Vagina (tissue), 2 donors: Measurements from ENCODE around the gene STK39. TPM values are rescaled to one million over a fixed set of nuclear protein-coding genes. Genes with fewer than 3 reads are reported as not detected.

ENCODE experiments used
- DNase-seq, 2 donors: peaks; one replicate each; pipeline ENCODE4 v3.0.0-alpha.2; 2017; ENCODE audit errors: extremely low spot score in 2 of 2
- H3K27ac ChIP-seq: fragments of 200-600 bp; sonication (generic); one replicate; pipeline ENCODE4 v1.5.1; 2019
- H3K27me3 ChIP-seq: fragments of 200-600 bp; sonication (generic); one replicate; pipeline ENCODE4 v1.5.1; 2019
- H3K36me3 ChIP-seq, 2 donors: fragments of 200-600 bp; sonication (generic); one replicate each; pipeline ENCODE4 v1.5.1; 2017 to 2019
- H3K4me1 ChIP-seq: fragments of 200-600 bp; sonication (generic); one replicate; pipeline ENCODE4 v1.5.1; 2019
- H3K4me3 ChIP-seq, 2 donors: fragments of 200-600 bp; sonication (generic); 1 replicate in 1 of 2; 2 replicates in 1 of 2; pipeline ENCODE4 v1.5.1; 2016 to 2019
- H3K9me3 ChIP-seq: fragments of 200-600 bp; sonication (generic); one replicate; pipeline ENCODE4 v1.5.1; 2019
- CTCF ChIP-seq, 3 experiments: fragments of 450-650 bp in 2 of 3; fragments of 200-600 bp in 1 of 3; sonication (generic) in 1 of 3; IDR thresholded peaks; one replicate each; pipeline ENCODE4 v1.5.1; 2017 to 2019; ENCODE audit warnings: antibody characterized with exemption in 3 of 3, mild to moderate bottlenecking in 2 of 3, moderate library complexity in 2 of 3
- POLR2A ChIP-seq, 2 donors: fragments of 450-650 bp; IDR thresholded peaks; one replicate each; pipeline ENCODE4 v1.6.1; 2017; ENCODE audit warnings: antibody characterized with exemption in 2 of 2, mild to moderate bottlenecking in 2 of 2, moderate library complexity in 2 of 2
- POLR2AphosphoS5 ChIP-seq, 2 donors: sonication (generic); formaldehyde crosslinking; IDR thresholded peaks; one replicate each; pipeline ENCODE4 v1.9.0; 2017; ENCODE audit warnings: antibody characterized with exemption in 2 of 2, mild to moderate bottlenecking in 2 of 2, low read depth in 1 of 2; ENCODE audit not compliant: insufficient read depth in 1 of 2
- intact Hi-C: fragments of 100-400 bp; cut with DNase I; formaldehyde crosslinking; loops from one replicate; pipeline ENCODE4 v1.15.1; 2023
- total RNA-seq: library from RNA; depleted of rRNA; stranded (reverse); fragments of >200 nt; gene quantifications from one replicate; pipeline ENCODE4 v1.2.3, GENCODE V29; 2016

STK39 gene
- total RNA-seq, 1 donor from 2014 or later = 15.5 TPM

- no peak for DNase-seq
- peaks cover 0 to 5% of the 10 kb centered on the region in 2 donors for H3K36me3 ChIP-seq
- no peaks in the 10 kb centered on the region for H3K27me3 ChIP-seq
- H3K4me1 ChIP-seq = no peaks in the 10 kb centered on the region
- H3K9me3 ChIP-seq = no peaks in the 10 kb centered on the region
- TF ChIP-seq POLR2A (IDR thresholded peaks at IDR 0.05) (no peak), POLR2AphosphoS5 (IDR thresholded peaks at IDR 0.05; ENCODE audit: insufficient read depth in 1 of 2, low read depth in 1 of 2) (no peak), CTCF (IDR thresholded peaks at IDR 0.05) (no peak)
- no peak overlapping the region for H3K4me3 ChIP-seq
- H3K27ac ChIP-seq = no peak overlapping the region
- intact Hi-C loops = no loop called here
These were observed 106.5 kb downstream of the STK39 start for GRCh38 chr2:168140892-168141291.

- Histone ChIP-seq H3K36me3 (peaks cover 0 to 5% of the 10 kb centered on the region in 2 donors), H3K4me3 (no peak overlapping the region), H3K9me3 (no peaks in the 10 kb centered on the region), H3K27me3 (no peaks in the 10 kb centered on the region), H3K27ac (no peak overlapping the region), H3K4me1 (no peaks in the 10 kb centered on the region)
- TF ChIP-seq CTCF (IDR thresholded peaks at IDR 0.05) (no peak), POLR2A (IDR thresholded peaks at IDR 0.05) (no peak), POLR2AphosphoS5 (IDR thresholded peaks at IDR 0.05; ENCODE audit: insufficient read depth in 1 of 2, low read depth in 1 of 2) (no peak)
- intact Hi-C loops = no loop called here
- no peak for DNase-seq
These were observed 107.5 kb downstream of the STK39 start for GRCh38 chr2:168139852-168140251.

- intact Hi-C loops = no loop called here
- TF ChIP-seq POLR2AphosphoS5 (IDR thresholded peaks at IDR 0.05; ENCODE audit: insufficient read depth in 1 of 2, low read depth in 1 of 2) (no peak), POLR2A (IDR thresholded peaks at IDR 0.05) (no peak), CTCF (IDR thresholded peaks at IDR 0.05) (no peak)
- Histone ChIP-seq H3K9me3 (no peaks in the 10 kb centered on the region), H3K27me3 (no peaks in the 10 kb centered on the region), H3K27ac (no peak overlapping the region), H3K36me3 (no peaks in the 10 kb centered on the region), H3K4me1 (no peaks in the 10 kb centered on the region), H3K4me3 (no peak overlapping the region)
- no peak for DNase-seq
These were observed 108.5 kb downstream of the STK39 start for GRCh38 chr2:168138901-168139300.

GRCh38 chr2:168138374-168138773, 109.0 kb downstream of the STK39 start:
- no peaks in the 10 kb centered on the region for H3K27me3 ChIP-seq
- H3K36me3 ChIP-seq = peaks cover 0 to 5% of the 10 kb centered on the region in 2 donors
- intact Hi-C loops = no loop called here
- H3K9me3 ChIP-seq = no peaks in the 10 kb centered on the region
- DNase-seq = no peak
- TF ChIP-seq CTCF (IDR thresholded peaks at IDR 0.05) (no peak), POLR2A (IDR thresholded peaks at IDR 0.05) (no peak), POLR2AphosphoS5 (IDR thresholded peaks at IDR 0.05; ENCODE audit: insufficient read depth in 1 of 2, low read depth in 1 of 2) (no peak)
- H3K4me1 ChIP-seq = no peaks in the 10 kb centered on the region
- no peak overlapping the region for H3K4me3 ChIP-seq
- H3K27ac ChIP-seq = no peak overlapping the region

GRCh38 chr2:168137510-168138180, 109.8 kb downstream of the STK39 start:
- Histone ChIP-seq H3K9me3 (no peaks in the 10 kb centered on the region), H3K27me3 (no peaks in the 10 kb centered on the region), H3K36me3 (peaks cover 0 to 11% of the 10 kb centered on the region in 2 donors), H3K4me3 (no peak overlapping the region), H3K27ac (no peak overlapping the region), H3K4me1 (no peaks in the 10 kb centered on the region)
- intact Hi-C loops = no loop called here
- DNase-seq = no peak
- TF ChIP-seq CTCF (IDR thresholded peaks at IDR 0.05) = no peak
- no peak for TF ChIP-seq POLR2AphosphoS5 (IDR thresholded peaks at IDR 0.05; ENCODE audit: insufficient read depth in 1 of 2, low read depth in 1 of 2)
- TF ChIP-seq POLR2A (IDR thresholded peaks at IDR 0.05) = no peak
